ENCODE results near the gene PTPRU.

Gene PTPRU

GRCh38 chr1:29332204-29332603 is 95.9 kb downstream of the PTPRU start:
- TF ChIP-seq ZNF184 (tag by site-specific recombination; IDR thresholded peaks at IDR 0.05) (no peak), BCL11A (tag by site-specific recombination; IDR thresholded peaks at IDR 0.05; ENCODE audit: low read depth) (no peak), ZNF335 (tag by site-specific recombination; conservative IDR thresholded peaks at IDR 0.05) (no peak), ZNF654 (tag by site-specific recombination; IDR thresholded peaks at IDR 0.05; ENCODE audit: low read depth) (peak; percentile 79), ZNF221 (tag by site-specific recombination; IDR thresholded peaks at IDR 0.05; ENCODE audit: borderline replicate concordance) (no peak), TRIM28 (IDR thresholded peaks at IDR 0.05; ENCODE audit: borderline replicate concordance, low read length) (peak; percentile 58; the same call in 1 of the 2 replicates), GLIS1 (tag by site-specific recombination; IDR thresholded peaks at IDR 0.05) (no peak), ZNF544 (tag by site-specific recombination; IDR thresholded peaks at IDR 0.05) (no peak), ZNF560 (tag by site-specific recombination; IDR thresholded peaks at IDR 0.05; ENCODE audit: borderline replicate concordance) (no peak), MZF1 (tag by site-specific recombination; IDR thresholded peaks at IDR 0.05; ENCODE audit: borderline replicate concordance) (no peak)
- TF ChIP-seq, protein P1, sequence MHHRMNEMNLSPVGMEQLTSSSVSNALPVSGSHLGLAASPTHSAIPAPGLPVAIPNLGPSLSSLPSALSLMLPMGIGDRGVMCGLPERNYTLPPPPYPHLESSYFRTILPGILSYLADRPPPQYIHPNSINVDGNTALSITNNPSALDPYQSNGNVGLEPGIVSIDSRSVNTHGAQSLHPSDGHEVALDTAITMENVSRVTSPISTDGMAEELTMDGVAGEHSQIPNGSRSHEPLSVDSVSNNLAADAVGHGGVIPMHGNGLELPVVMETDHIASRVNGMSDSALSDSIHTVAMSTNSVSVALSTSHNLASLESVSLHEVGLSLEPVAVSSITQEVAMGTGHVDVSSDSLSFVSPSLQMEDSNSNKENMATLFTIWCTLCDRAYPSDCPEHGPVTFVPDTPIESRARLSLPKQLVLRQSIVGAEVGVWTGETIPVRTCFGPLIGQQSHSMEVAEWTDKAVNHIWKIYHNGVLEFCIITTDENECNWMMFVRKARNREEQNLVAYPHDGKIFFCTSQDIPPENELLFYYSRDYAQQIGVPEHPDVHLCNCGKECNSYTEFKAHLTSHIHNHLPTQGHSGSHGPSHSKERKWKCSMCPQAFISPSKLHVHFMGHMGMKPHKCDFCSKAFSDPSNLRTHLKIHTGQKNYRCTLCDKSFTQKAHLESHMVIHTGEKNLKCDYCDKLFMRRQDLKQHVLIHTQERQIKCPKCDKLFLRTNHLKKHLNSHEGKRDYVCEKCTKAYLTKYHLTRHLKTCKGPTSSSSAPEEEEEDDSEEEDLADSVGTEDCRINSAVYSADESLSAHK (tag by site-specific recombination; IDR thresholded peaks at IDR 0.05) = no peak
- TF ChIP-seq, protein P2, sequence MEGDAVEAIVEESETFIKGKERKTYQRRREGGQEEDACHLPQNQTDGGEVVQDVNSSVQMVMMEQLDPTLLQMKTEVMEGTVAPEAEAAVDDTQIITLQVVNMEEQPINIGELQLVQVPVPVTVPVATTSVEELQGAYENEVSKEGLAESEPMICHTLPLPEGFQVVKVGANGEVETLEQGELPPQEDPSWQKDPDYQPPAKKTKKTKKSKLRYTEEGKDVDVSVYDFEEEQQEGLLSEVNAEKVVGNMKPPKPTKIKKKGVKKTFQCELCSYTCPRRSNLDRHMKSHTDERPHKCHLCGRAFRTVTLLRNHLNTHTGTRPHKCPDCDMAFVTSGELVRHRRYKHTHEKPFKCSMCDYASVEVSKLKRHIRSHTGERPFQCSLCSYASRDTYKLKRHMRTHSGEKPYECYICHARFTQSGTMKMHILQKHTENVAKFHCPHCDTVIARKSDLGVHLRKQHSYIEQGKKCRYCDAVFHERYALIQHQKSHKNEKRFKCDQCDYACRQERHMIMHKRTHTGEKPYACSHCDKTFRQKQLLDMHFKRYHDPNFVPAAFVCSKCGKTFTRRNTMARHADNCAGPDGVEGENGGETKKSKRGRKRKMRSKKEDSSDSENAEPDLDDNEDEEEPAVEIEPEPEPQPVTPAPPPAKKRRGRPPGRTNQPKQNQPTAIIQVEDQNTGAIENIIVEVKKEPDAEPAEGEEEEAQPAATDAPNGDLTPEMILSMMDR (tag by site-specific recombination; IDR thresholded peaks at IDR 0.05) = peak; percentile 35; the same call in 1 of the 2 replicates
- CTCF ChIA-PET = interaction anchor here (0.5 to 4.0 kb wide), 24 partner anchors 10 to 1721 kb away, joined by 3 to 35 read pairs (median 4); no protein-coding TSS in a partner anchor

DNA sequence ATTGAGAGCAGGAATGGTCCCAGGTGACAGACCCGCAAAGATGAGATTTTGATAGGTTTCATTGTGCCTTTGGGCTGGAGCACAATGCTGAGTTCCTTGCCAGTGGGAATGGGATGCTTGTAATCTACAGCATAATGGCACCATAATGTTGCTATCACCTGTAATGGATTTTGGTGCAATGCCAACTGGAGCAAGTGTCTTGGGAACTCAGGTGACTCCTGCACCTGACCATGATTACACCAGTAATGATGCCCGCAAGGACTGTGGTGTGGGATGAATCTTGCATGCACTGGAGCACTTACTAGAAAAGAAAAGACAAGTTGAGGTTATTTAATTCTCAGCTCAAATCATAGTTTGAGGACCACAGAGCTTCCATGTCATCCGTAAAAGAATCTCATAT is 96.7 kb downstream of the PTPRU start:
- H3K4me1 ChIP-seq (ENCODE audit: control insufficient read depth, insufficient read depth, low read length) = no peaks in the 10 kb centered on the region
- no peak overlapping the region for H3K4me3 ChIP-seq (ENCODE audit: low read depth, low read length)
- no peak overlapping the region for H3K27ac ChIP-seq (ENCODE audit: extremely low read depth, low read depth, low read length)
- ChIA-PET POLR2A (no interaction called here), CTCF (interaction anchor here (0.6 to 4.0 kb wide), 19 partner anchors 8 to 1375 kb away, joined by 3 to 35 read pairs (median 4); no protein-coding TSS in a partner anchor)
- no peak for TF ChIP-seq ZFP37 (tag by site-specific recombination; IDR thresholded peaks at IDR 0.05)
- TF ChIP-seq ZNF146 (tag by site-specific recombination; IDR thresholded peaks at IDR 0.05) = no peak
- TF ChIP-seq ZNF555 (tag by site-specific recombination; conservative IDR thresholded peaks at IDR 0.05) = no peak
- no peak for TF ChIP-seq ZNF280C (tag by site-specific recombination; IDR thresholded peaks at IDR 0.05)
- TF ChIP-seq SP3 (tag by site-specific recombination; IDR thresholded peaks at IDR 0.05) = no peak
- no peak for TF ChIP-seq ZSCAN30 (tag by site-specific recombination; IDR thresholded peaks at IDR 0.05)
- TF ChIP-seq WT1 (tag by site-specific recombination; IDR thresholded peaks at IDR 0.05) = no peak
- TF ChIP-seq ZNF629 (tag by site-specific recombination; IDR thresholded peaks at IDR 0.05) = no peak
- TF ChIP-seq ZNF341 (tag by site-specific recombination; IDR thresholded peaks at IDR 0.05; ENCODE audit: low read depth) = no peak
- TF ChIP-seq ZNF830 (tag by site-specific recombination; IDR thresholded peaks at IDR 0.05; ENCODE audit: low read depth) = no peak
- TF ChIP-seq GLI4 (tag by site-specific recombination; IDR thresholded peaks at IDR 0.05) = no peak
- TF ChIP-seq ZNF391 (tag by site-specific recombination; IDR thresholded peaks at IDR 0.05; ENCODE audit: borderline replicate concordance, low read depth) = no peak
- no peak for TF ChIP-seq ZNF530 (tag by site-specific recombination; IDR thresholded peaks at IDR 0.05; ENCODE audit: low read depth)
- TF ChIP-seq ZNF660 (tag by site-specific recombination; IDR thresholded peaks at IDR 0.05) = no peak
- no peak for TF ChIP-seq ZNF426 (tag by site-specific recombination; IDR thresholded peaks at IDR 0.05)
- TF ChIP-seq ZNF624 (tag by site-specific recombination; IDR thresholded peaks at IDR 0.05) = no peak
- no peak for TF ChIP-seq SCRT2 (tag by site-specific recombination; IDR thresholded peaks at IDR 0.05)
- no peak for TF ChIP-seq ZNF677 (tag by site-specific recombination; IDR thresholded peaks at IDR 0.05)
- TF ChIP-seq MEIS1 (CRISPR knock-in tag; IDR thresholded peaks at IDR 0.05; ENCODE audit: borderline replicate concordance) = no peak
- peaks cover 0 to 2% of the 10 kb centered on the region in 2 experiments; a peak in 1 of 3 replicates for H3K36me3 ChIP-seq (ENCODE audit: control insufficient read depth in 2 of 2, insufficient read depth in 1 of 2, low read length in 2 of 2)
- H3K9me3 ChIP-seq (ENCODE audit: control insufficient read depth, insufficient read depth, low read depth, low read length) = no peaks in the 10 kb centered on the region

More at GRCh38 chr1:29332204-29332603, 95.9 kb downstream of the PTPRU start:
- POLR2A ChIA-PET = no interaction called here
- Histone ChIP-seq H3K4me3 (ENCODE audit: low read depth, low read length) (no peak overlapping the region), H3K9me3 (ENCODE audit: control insufficient read depth, insufficient read depth, low read depth, low read length) (no peaks in the 10 kb centered on the region), H3K4me1 (ENCODE audit: control insufficient read depth, insufficient read depth, low read length) (no peaks in the 10 kb centered on the region), H3K27ac (ENCODE audit: extremely low read depth, low read depth, low read length) (no peak overlapping the region), H3K36me3 (ENCODE audit: control insufficient read depth in 2 of 2, insufficient read depth in 1 of 2, low read length in 2 of 2) (peaks cover 0 to 10% of the 10 kb centered on the region in 2 experiments; a peak in 1 of 3 replicates)
